Activated T-cell treated with anti-CD3 and anti-CD28 coated beads, Interleukin-2, amount 50 U/mL, for 1 hour (primary cell): ENCODE results near the gene BPGM.
"Not testable (repeated sequence)": the region's sequence is repeated elsewhere in the genome, so short reads cannot be mapped to it uniquely, and the experiment has no call there.

Source experiments
- DNase-seq: peaks from one replicate; pipeline ENCODE4 v3.0.0-alpha.2; 2020

BPGM gene

DNA sequence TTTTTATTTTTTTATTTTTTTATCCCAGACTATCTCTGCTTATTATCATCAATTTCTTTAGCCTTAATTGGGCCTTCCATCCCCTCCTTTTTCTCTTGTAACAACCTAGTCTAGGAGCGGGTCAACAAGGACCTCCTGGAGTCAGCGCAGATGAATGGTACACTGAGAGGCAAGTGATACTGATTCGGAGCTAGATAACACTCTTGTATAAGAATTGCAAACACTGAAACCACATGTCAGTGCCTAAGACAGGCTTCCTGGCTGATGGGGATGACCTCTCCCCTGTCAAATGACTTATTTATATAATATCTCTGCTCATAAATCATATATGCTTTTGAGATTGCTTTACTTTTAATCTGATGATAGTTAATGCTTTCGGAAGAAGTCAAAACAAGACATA lies 22.7 kb downstream of the BPGM start:
- no peak for DNase-seq

DNA sequence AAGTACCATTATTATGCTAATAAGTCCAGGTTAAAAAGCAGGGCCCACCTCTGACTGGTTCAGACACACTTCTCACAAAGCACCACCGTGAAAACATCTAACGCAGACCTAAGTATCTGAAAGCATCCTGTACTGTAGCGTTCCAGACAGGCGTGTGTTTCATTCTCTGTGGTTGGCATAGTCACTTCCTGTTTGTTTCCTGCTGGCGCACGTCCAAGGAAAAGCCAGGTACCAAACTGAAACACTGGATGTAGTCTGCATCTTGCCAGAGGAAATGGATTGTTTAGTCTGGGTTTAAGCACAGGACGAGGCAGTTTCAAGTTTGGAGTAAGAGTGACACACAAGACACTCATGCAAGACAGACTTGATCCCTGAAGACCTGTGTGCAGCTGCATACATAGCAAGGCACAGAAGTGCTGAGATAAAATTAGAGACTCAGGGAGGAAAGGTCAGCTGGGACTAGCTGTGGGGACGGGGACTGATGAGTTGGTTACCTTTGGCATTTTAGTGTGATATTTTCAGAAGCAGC lies 23.3 kb downstream of the BPGM start:
- peak; percentile 84 for DNase-seq

DNA sequence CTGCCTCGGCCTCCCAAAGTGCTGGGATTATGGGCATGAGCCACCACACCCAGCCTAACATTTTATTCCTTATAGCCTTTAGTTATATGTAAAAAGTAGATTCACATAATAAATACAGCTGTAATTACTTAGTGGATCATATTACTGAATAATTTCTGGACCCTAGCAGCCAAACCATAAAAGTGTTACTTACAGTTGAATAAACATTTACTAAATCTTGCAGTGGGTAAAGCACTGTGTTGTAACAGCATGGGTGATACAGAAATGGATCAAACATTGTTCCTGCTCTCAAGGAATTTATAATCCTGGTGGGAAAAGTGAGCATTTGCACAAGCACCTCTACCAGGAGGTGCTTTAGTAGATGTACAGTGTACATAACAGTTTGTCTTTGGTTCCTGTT lies 25.0 kb downstream of the BPGM start:
- no peak for DNase-seq

GRCh38 chr7:134674424-134674823 lies 27.8 kb downstream of the BPGM start:
- DNase-seq = no peak

DNA sequence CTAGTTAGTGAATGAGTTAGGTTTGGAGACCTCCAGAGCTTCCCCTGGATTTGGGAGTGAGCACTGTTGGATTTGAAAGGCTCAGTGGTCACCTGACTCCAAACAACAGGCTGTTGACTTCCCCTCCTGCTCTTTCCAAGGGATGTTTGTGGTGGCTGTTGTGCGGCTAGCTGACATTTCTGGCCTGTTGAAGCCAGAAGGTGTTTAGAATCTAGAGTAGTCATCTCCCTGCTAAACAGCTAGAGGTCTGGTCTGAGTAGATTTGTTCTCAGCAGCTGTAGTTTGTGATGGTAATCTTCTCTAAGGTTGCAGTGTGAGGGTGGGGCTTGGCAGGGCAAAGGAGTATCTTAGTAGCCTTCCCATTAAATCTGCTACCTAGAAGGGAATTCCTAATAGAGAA lies 30.1 kb downstream of the BPGM start:
- DNase-seq = no peak

DNA sequence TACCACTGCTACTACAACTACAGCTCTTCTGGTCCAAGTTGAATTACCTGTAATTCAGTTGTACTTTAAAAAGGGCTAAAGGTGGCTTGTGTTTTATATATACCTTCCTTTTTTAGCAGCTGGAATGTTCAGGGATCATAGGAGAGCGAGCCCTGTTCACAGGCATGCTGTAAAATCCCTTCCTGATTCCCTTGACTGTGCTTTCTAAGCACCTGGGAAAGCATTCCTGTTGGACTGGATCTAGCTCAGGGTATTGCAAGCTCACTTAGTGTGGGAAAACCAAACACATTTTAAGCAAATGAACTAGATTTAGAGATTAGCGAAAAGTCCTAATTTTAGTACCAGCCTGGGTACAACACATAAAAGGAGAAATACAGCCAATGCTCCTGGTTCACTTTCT lies 31.5 kb downstream of the BPGM start:
- DNase-seq = no peak

GRCh38 chr7:134679006-134679405 lies 32.4 kb downstream of the BPGM start:
- no peak for DNase-seq

DNA sequence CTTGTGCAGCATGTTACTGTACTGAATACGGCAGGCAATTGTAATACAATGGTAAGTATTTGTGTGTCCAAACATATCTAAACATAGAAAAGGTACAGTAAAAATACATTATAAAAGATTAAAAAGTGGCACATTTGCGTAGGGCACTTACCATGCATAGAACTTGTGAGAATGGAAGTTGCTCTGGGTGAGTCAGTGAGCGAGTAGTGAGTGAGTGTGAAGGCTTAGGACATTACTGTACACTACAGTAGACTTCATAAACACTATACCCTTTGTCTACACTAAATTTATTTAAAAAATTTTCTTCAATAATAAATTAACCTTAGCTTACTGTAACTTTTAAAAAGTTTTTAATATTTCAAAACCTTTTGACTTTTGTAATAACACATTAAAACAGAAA lies 37.5 kb downstream of the BPGM start:
- DNase-seq = no peak

DNA sequence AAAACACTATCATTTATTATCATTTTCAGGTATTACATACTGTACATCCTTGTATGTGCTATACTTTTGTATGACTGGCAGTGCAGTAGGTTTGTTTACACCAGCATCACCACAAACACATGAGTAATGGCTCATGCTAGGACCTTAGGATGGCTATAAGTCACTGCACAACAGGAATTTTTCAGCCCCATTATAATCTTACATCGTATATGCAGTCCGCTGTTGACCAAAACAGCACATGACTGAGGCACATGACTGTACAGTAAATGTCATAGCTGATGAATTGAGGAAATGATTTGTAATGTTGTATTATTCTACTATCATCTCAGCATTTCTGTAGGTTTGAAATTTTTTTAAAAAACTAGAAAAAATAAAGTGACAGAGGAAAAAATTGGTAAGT lies 38.6 kb downstream of the BPGM start:
- no peak for DNase-seq

GRCh38 chr7:134686786-134687185 lies 40.1 kb downstream of the BPGM start:
- no peak for DNase-seq

- not testable (repeated sequence) for DNase-seq
Observed at GRCh38 chr7:134689550-134689949, 42.9 kb downstream of the BPGM start.

- DNase-seq = no peak
Observed at GRCh38 chr7:134690016-134690415, 43.4 kb downstream of the BPGM start.

DNA sequence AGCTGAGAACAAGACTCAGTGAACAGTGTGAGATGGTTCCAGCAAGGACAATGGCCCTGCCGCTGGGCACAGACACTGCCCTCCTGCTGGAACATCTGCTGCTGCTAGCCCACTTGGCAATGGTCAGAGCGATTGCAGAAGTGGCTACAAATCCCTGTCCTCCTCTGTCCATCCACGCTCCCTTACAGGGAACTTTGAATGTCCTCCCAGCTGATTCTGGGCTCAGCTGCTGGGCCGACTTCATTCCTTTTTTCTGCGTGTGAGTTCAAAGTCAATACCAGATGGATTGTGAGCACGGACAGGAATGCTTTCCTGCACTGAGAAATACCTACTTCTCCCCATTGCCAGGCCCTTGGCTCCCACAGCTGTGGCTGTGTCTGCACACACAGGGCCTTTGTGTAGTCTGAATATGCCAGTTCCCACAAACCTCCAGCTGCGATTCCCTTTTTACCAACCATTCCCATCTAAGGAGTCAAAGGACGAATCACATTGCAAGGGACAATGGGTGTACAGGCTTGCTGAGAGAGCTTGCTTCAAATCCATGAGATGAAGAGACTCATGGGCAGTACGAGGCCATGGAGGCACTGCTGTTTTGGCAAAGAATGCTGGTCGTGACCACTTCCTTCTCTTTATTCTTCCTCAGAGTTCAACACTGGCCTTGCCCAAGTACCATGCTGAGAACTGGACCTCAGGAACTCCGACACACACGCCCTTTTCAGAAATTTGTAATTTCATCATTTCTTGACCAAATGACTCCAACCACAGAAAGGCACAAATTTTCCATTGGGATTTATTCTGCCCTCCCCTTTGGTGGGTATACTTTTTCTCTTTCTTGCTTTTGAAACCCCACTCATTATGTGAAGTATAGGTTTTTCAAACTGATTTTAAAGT lies 44.2 kb downstream of the BPGM start:
- DNase-seq = no peak

DNA sequence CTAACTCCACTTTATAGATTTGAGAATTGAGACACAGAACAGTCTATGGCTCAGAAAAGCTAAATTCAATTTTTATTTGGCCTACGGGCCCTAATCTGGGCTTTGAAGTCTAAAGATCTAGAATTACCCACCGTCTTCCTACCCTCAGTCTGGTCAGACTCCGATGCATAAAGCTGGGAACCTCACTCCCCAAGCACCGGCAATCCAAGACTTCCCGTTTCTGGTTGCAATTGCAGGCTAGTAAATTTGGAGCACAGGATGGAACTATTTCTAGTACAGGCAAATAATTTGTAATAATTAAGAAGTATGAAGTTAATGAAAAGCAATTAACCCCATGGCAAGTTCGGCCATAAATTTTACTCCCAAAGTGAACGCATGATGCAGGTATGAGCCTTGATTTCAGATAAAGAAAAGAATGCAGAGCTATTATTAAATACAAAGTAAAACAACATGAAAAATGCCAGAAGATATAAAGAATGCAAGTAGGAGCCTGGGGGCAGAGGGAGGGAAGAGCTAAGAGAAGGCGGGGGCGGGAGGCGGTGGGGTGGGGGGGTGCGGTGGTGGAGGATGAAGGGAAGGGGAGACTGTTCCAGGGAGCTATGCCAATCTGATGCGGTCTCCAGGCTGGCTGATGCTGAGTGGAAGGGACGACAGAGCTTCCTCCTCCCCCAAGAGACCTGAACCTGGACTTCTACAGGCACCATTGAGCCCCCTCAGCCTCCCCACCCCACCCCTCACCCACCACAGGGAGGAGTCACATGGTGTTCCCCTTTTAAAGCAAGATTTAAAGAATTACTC lies 45.1 kb downstream of the BPGM start:
- no peak for DNase-seq

DNA sequence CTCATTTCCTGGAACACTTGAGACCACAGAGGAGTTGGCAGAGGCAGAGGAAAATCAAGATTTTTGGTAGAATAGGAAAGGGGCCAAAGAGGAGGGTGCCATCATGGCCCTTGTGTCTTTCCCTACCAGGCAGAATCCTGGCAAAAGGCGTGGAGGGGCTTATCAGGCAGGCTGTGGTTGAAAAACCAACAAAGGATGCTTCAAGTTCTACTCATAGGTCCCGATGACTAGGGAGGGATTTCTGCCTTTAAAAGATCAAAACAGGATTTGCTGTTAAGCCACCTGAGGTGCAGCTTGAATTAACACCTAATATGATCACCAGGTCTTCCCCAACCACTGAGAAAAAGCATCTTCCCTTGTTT lies 45.7 kb downstream of the BPGM start:
- no peak for DNase-seq

DNA sequence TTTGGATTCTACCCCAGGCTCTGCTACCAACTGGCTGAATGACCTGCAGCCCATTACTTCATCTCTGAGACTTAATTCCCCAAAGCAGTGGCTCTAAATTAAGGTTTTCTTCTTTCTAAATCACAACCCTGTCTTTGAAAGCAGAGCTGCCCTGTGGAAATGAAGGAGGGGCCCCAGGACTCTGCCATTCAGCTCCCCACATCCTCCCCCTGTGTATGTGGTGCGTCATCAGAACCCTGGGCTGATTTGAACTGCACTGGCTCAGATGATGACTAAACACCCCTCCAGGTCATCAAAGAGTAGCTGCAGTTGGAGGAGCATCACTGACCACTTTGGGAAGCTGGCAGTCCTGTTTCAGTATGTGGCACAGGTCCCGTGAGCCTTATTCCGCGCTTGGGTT lies 46.6 kb downstream of the BPGM start:
- DNase-seq = no peak

- no peak for DNase-seq
Observed at GRCh38 chr7:134694299-134694698, 47.6 kb downstream of the BPGM start.

DNA sequence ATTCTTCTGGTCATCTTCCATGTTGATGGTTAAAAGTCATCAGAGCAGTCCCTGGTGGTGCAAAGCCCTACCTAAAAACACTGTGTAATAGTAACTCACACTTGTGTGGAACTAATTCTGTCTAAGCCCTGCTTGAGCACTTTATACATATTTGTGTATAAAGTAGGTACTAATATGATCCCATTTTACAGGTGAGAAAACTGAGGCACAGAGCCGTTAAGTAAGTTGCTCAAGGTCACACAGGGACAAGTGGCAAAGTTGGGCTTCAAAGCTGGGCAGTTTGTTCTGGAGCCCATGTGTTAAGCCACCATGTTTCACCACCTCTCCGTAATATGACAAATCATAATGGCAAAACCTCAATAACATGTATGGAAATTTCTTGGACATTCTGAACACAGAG lies 48.1 kb downstream of the BPGM start:
- no peak for DNase-seq

GRCh38 chr7:134695321-134695860 lies 48.7 kb downstream of the BPGM start:
- no peak for DNase-seq

DNA sequence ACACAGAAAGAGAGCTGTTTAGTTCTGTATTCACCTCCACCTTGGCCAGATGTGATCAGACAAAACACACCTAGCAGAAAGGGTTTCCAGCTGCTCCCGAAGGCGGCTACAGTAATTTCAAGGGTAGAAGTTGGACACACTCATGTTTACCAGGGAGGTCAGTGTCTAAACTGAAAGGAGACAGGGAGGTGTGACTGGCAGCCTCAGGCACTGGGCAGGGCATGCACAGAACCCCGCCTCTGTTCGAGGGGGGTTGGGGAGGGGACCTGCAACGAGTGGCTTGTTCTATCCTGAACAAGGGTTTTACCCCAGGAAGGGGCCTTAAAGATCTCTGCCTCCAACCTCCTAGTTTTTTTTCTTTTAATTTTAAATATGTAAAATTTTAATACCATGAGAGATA lies 49.6 kb downstream of the BPGM start:
- DNase-seq = no peak

DNA sequence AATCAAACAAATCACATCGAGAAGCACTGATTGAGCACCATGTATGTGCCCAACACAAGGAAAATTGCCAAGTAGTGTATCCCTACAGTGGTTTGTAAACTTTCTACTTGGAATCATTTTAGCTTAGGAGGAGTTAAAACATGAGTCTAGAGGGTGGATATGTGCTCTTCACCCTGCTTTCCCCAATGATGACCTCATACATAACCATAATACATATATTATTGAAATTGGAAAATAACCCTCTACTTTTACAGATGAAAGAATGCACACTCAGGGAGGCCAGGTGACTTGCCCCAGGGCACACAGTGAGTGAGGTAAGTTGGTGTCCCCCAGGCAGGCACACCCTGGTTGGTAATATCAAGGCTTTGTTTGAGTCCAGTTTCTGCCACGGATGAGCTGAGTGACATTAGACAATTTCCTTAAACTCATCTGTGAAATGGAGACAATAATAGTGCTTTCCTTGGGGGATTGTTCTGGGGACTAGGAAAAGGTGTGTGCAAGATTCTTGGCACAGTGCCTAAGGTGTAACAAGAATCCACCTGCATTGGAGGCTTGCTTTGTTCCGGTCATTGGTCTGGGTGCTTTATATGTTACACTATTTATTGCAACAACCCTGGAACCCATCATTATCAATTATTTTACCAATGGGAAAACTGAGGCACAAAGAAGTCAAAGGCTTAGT lies 50.7 kb downstream of the BPGM start:
- no peak for DNase-seq

- no peak for DNase-seq
Observed at GRCh38 chr7:134698481-134698880, 51.8 kb downstream of the BPGM start.
